Common myeloid progenitor, CD34-positive (primary cell): ENCODE results near the gene CGN.

Experiments
- CTCF ChIA-PET: fragments of 350-600 bp; sonication (Branson Sonifier 250); formaldehyde crosslinking; loops from one replicate; lab custom pipeline; 2021; ENCODE audit warnings: antibody characterized with exemption; lab: Charles Lee
- POLR2A ChIA-PET: fragments of 350-600 bp; sonication (Branson Sonifier 250); formaldehyde crosslinking; loops from one replicate; lab custom pipeline; 2021; ENCODE audit warnings: antibody characterized with exemption; lab: Charles Lee
- DNase-seq, 3 donors: peaks; one replicate each; pipeline versions ENCODE4 v3.0.0 to v3.0.0-alpha.2; 2013
- H3K27ac ChIP-seq, 2 experiments: 1 replicate in 1 of 2; 2 replicates in 1 of 2; pipeline ENCODE4 v1.7.0; 2013; ENCODE audit warnings: inconsistent platforms in 2 of 2, low read length in 2 of 2, mild to moderate bottlenecking in 2 of 2, low read depth in 1 of 2, moderate library complexity in 1 of 2; ENCODE audit not compliant: severe bottlenecking in 2 of 2, insufficient read depth in 1 of 2, poor library complexity in 1 of 2
- H3K27me3 ChIP-seq, 5 experiments: replicated peaks in 2 of 5; 1 replicate in 3 of 5; 2 replicates in 2 of 5; pipeline versions ENCODE4 v1.6.1 to v1.7.0; 2013; ENCODE audit warnings: low read length in 4 of 5, mild to moderate bottlenecking in 2 of 5, moderate library complexity in 2 of 5, inconsistent platforms in 1 of 5; ENCODE audit not compliant: insufficient read depth in 5 of 5, control insufficient read depth in 4 of 5
- H3K36me3 ChIP-seq, 4 experiments: 1 replicate in 2 of 4; 2 replicates in 2 of 4; pipeline versions ENCODE4 v1.6.1 to v1.7.0; 2013; ENCODE audit warnings: low read length in 3 of 4, control low read depth in 1 of 4, mild to moderate bottlenecking in 1 of 4; ENCODE audit not compliant: control insufficient read depth in 4 of 4, insufficient read depth in 4 of 4
- H3K4me1 ChIP-seq, 4 experiments: 1 replicate in 3 of 4; 2 replicates in 1 of 4; pipeline versions ENCODE4 v1.6.1 to v1.7.1; 2013; ENCODE audit warnings: low read length in 3 of 4, mild to moderate bottlenecking in 3 of 4, control low read depth in 1 of 4, inconsistent platforms in 1 of 4, moderate library complexity in 1 of 4; ENCODE audit not compliant: control insufficient read depth in 4 of 4, insufficient read depth in 4 of 4; ENCODE audit errors: control extremely low read depth in 1 of 4
- H3K4me3 ChIP-seq, 7 experiments: 1 replicate in 4 of 7; 2 replicates in 3 of 7; pipeline versions ENCODE4 v1.5.1 to v1.7.0; 2013; ENCODE audit warnings: mild to moderate bottlenecking in 7 of 7, low read length in 6 of 7, moderate library complexity in 6 of 7, inconsistent platforms in 2 of 7, low read depth in 2 of 7, control low read depth in 1 of 7; ENCODE audit not compliant: insufficient read depth in 4 of 7, control insufficient read depth in 1 of 7; ENCODE audit errors: extremely low read depth in 1 of 7
- H3K9me3 ChIP-seq, 5 experiments: 1 replicate in 4 of 5; 2 replicates in 1 of 5; pipeline versions ENCODE4 v1.6.1 to v1.7.1; 2013; ENCODE audit warnings: low read length in 4 of 5, mild to moderate bottlenecking in 2 of 5, inconsistent platforms in 1 of 5, low read depth in 1 of 5, moderate library complexity in 1 of 5; ENCODE audit not compliant: control insufficient read depth in 4 of 5, insufficient read depth in 2 of 5; ENCODE audit errors: control extremely low read depth in 1 of 5
- WGBS: methylation state at CpG from one replicate; pipeline ENCODE4 v1.1.5; 2013; ENCODE audit not compliant: insufficient coverage; 5-methylcytosine and 5-hydroxymethylcytosine counted together

Gene CGN

DNA sequence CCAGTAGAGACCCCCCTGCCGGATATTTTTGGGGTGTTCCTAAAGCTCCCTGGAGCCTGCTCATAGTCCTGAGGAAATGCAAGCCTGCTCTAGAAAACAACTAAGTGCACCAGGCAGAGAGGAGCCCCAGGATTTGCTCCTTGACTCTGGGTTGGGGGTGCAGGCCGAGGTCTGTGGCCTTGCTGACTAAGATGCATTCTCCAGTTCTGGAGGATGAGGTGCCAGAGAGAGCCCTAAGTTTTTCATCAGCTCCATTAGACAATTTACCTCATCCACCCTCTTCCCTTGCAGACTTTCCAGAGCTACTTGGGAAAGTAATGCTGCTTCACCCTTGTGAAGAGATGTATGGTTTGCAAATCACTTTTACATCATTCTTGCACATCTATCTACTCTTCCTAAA is 38.0 kb downstream of the CGN start:
- WGBS, result no CpG with 5 or more reads among the region's 2 CpGs
- no peak for DNase-seq
- Histone ChIP-seq H3K4me1 (peaks cover 0 to 8% (median 0%) of the 10 kb centered on the region in 4 experiments), H3K27me3 (no peaks in the 10 kb centered on the region), H3K9me3 (no peaks in the 10 kb centered on the region), H3K36me3 (no peaks in the 10 kb centered on the region), H3K27ac (no peak overlapping the region), H3K4me3 (no peak overlapping the region)
- POLR2A ChIA-PET, result no interaction called here
- CTCF ChIA-PET, result no interaction called here

- CTCF ChIA-PET, result interaction anchor here (1.3 kb wide), 1 partner anchor 53 kb away, joined by 4 read pairs; no protein-coding TSS in a partner anchor
- H3K36me3 ChIP-seq, result no peaks in the 10 kb centered on the region
- no peaks in the 10 kb centered on the region for H3K4me1 ChIP-seq
- H3K27ac ChIP-seq, result no peak overlapping the region
- POLR2A ChIA-PET, result no interaction called here
- no peak for DNase-seq
- WGBS, result no CpG with 5 or more reads among the region's 4 CpGs
- H3K4me3 ChIP-seq, result no peak overlapping the region
- no peaks in the 10 kb centered on the region for H3K9me3 ChIP-seq
- no peaks in the 10 kb centered on the region for H3K27me3 ChIP-seq
Observed at GRCh38 chr1:151553659-151554058, 42.5 kb downstream of the CGN start.

- peaks cover 0 to 4% (median 2%) of the 10 kb centered on the region in 4 experiments for H3K4me1 ChIP-seq
- no CpG with 5 or more reads among the region's 2 CpGs for WGBS
- H3K4me3 ChIP-seq, result no peak overlapping the region
- POLR2A ChIA-PET, result interaction anchor here (0.6 kb wide), 1 partner anchor 16 kb away, joined by 3 read pairs; no protein-coding TSS in a partner anchor
- no peak overlapping the region for H3K27ac ChIP-seq
- no peaks in the 10 kb centered on the region for H3K36me3 ChIP-seq
- no peaks in the 10 kb centered on the region for H3K9me3 ChIP-seq
- CTCF ChIA-PET, result no interaction called here
- no peak for DNase-seq
- no peaks in the 10 kb centered on the region for H3K27me3 ChIP-seq
Observed at GRCh38 chr1:151556052-151556451, 44.9 kb downstream of the CGN start.

DNA sequence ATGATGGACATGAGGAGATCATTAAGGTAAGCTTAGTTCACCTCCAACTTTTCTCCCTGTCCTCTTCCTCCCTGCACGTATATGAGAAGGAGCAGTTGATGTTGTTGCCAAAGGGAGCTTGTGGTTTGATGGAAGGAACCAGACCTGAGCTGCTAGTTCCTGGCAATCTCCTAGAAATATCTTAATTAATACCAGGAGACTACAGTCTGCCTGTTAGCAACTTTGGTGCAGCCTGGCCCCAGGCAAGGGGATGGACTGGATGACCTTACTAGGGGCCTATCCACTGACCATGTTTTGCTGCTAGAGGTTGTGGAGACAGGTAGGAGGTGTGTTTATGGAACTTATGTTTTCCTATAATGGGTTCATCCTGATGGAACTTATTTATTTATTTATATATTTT is 51.5 kb downstream of the CGN start:
- no peak for DNase-seq
- no peaks in the 10 kb centered on the region for H3K27me3 ChIP-seq
- POLR2A ChIA-PET, result interaction anchor here (1.0 kb wide), 1 partner anchor 26 kb away, joined by 5 read pairs; no protein-coding TSS in a partner anchor
- peaks cover 0 to 4% (median 2%) of the 10 kb centered on the region in 4 experiments for H3K4me1 ChIP-seq
- H3K27ac ChIP-seq, result no peak overlapping the region
- CTCF ChIA-PET, result interaction anchor here (0.6 to 0.9 kb wide), 2 partner anchors 26 to 30 kb away, joined by 3 read pairs; no protein-coding TSS in a partner anchor
- no CpG with 5 or more reads among the region's 1 CpG for WGBS
- H3K9me3 ChIP-seq, result no peaks in the 10 kb centered on the region
- H3K4me3 ChIP-seq, result no peak overlapping the region
- peaks cover 0 to 1% (median 0%) of the 10 kb centered on the region in 4 experiments for H3K36me3 ChIP-seq

- WGBS, result no CpG with 5 or more reads among the region's 2 CpGs
- Histone ChIP-seq H3K4me3 (no peak overlapping the region), H3K9me3 (no peaks in the 10 kb centered on the region), H3K27me3 (no peaks in the 10 kb centered on the region), H3K4me1 (peaks cover 0 to 4% (median 2%) of the 10 kb centered on the region in 4 experiments), H3K27ac (no peak overlapping the region), H3K36me3 (peaks cover 0 to 1% (median 0%) of the 10 kb centered on the region in 4 experiments)
- ChIA-PET POLR2A (interaction anchor here (1.0 kb wide), 1 partner anchor 25 kb away, joined by 5 read pairs; no protein-coding TSS in a partner anchor), CTCF (interaction anchor here (1.1 kb wide), 1 partner anchor 15 kb away, joined by 5 read pairs; no protein-coding TSS in a partner anchor)
- DNase-seq, result no peak
Observed at GRCh38 chr1:151563376-151563775, 52.2 kb downstream of the CGN start.

- DNase-seq, result no peak
- Histone ChIP-seq H3K36me3 (peaks cover 0 to 1% (median 0%) of the 10 kb centered on the region in 4 experiments), H3K27ac (no peak overlapping the region), H3K4me3 (no peak overlapping the region), H3K27me3 (no peaks in the 10 kb centered on the region), H3K4me1 (no peaks in the 10 kb centered on the region), H3K9me3 (no peaks in the 10 kb centered on the region)
- ChIA-PET POLR2A (no interaction called here), CTCF (no interaction called here)
- 83% methylated on average over 2 of the region's 5 CpGs for WGBS
Observed at GRCh38 chr1:151565502-151566189, 54.5 kb downstream of the CGN start.

DNA sequence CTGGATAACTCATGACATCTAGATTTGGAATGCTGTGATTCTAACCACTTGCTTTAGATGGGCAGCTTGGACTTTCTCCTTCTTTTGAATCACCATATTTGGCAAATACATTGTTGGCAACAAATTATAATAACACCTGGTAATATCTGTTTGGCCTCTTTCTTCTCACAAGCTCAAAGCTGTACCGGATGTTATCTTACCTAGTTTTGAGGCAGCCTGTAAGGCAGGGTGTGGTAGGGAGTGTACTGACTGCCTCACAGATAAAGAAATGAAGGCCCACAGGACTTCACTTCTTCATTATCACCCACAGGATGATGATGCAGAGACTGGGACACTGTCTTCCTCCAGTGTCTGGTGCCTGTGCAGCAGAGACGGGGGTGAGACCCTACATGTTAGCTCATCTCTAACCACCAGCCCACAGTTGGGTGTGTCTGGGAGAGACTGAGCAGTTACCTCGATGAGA is 57.5 kb downstream of the CGN start:
- Histone ChIP-seq H3K27ac (no peak overlapping the region), H3K36me3 (peaks cover 0 to 1% (median 0%) of the 10 kb centered on the region in 4 experiments), H3K27me3 (no peaks in the 10 kb centered on the region), H3K4me1 (no peaks in the 10 kb centered on the region), H3K4me3 (no peak overlapping the region), H3K9me3 (no peaks in the 10 kb centered on the region)
- DNase-seq, result no peak
- ChIA-PET POLR2A (no interaction called here), CTCF (no interaction called here)
- WGBS, result 90% methylated on average over 2 of the region's 3 CpGs
